OCI-LY7 (cell line): ENCODE data around the gene TAOK2. TPM values are rescaled to one million over a fixed set of nuclear protein-coding genes. Genes with fewer than 3 reads are reported as not detected.
A peak's percentile ranks its signal among the peaks of the same experiment; 100 is the strongest.

Experiments used
- Bru-seq: library from RNA; stranded (reverse); fragments of 400-500 nt; gene quantifications from one replicate; lab custom pipeline; 2021; lab: Mats Ljungman, UMichigan
- BruChase-seq, 2 experiments: library from RNA; stranded (reverse); fragments of 400-500 nt; gene quantifications; one replicate each; lab custom pipeline; 2021; lab: Mats Ljungman, UMichigan
- BruUV-seq: library from RNA; stranded (reverse); fragments of 400-500 nt; replicated peaks from 2 replicates; lab custom pipeline; 2021; lab: Mats Ljungman, UMichigan
- CTCF ChIA-PET: fragments of 300-600 bp; sonication (Branson Sonifier 250); formaldehyde crosslinking; loops from one replicate; lab custom pipeline; 2022; ENCODE audit warnings: antibody characterized with exemption; ENCODE audit not compliant: unreplicated experiment; lab: Charles Lee
- POLR2A ChIA-PET: fragments of 300-600 bp; sonication (Branson Sonifier 250); formaldehyde crosslinking; loops from one replicate; lab custom pipeline; 2022; ENCODE audit warnings: antibody characterized with exemption; lab: Charles Lee
- DNase-seq: peaks from one replicate; pipeline ENCODE4 v3.0.0-alpha.2; 2015; ENCODE audit warnings: low spot score
- H2AFZ ChIP-seq: fragments of 200-600 bp; sonication (generic), shearing (Covaris generic); 2 replicates; pipeline ENCODE4 v1.6.1; 2014; ENCODE audit warnings: mild to moderate bottlenecking, antibody characterized with exemption, low read length, moderate library complexity
- H3K27ac ChIP-seq: fragments of 200-600 bp; sonication (generic); 2 replicates; pipeline ENCODE4 v1.5.1; 2014; ENCODE audit warnings: mixed run types, low read depth, mild to moderate bottlenecking, moderate library complexity, low read length, inconsistent platforms; ENCODE audit not compliant: poor library complexity, severe bottlenecking
- H3K36me3 ChIP-seq: fragments of 200-600 bp; sonication (generic); 2 replicates; pipeline ENCODE4 v1.6.1; 2014; ENCODE audit warnings: mild to moderate bottlenecking, antibody characterized with exemption, low read length, moderate library complexity, mixed read lengths; ENCODE audit not compliant: insufficient read depth
- H3K4me1 ChIP-seq: fragments of 200-600 bp; sonication (generic); 2 replicates; pipeline ENCODE4 v1.5.1; 2014; ENCODE audit warnings: mild to moderate bottlenecking, low read length; ENCODE audit not compliant: insufficient read depth, poor library complexity, severe bottlenecking
- H3K4me2 ChIP-seq: fragments of 200-600 bp; sonication (generic); 2 replicates; pipeline ENCODE4 v1.6.1; 2014; ENCODE audit warnings: mild to moderate bottlenecking, low read length
- H3K4me3 ChIP-seq: fragments of 200-600 bp; sonication (generic); 2 replicates; pipeline ENCODE4 v1.5.1; 2014; ENCODE audit warnings: mild to moderate bottlenecking, low read depth, low read length; ENCODE audit not compliant: poor library complexity, severe bottlenecking
- H3K79me2 ChIP-seq: fragments of 200-600 bp; sonication (generic); 2 replicates; pipeline ENCODE4 v1.6.1; 2016; ENCODE audit warnings: low read depth, mild to moderate bottlenecking, low read length, moderate library complexity, mixed read lengths; ENCODE audit not compliant: insufficient read depth
- H3K9me2 ChIP-seq: fragments of 200-600 bp; sonication (generic); 2 replicates; pipeline ENCODE4 v1.6.1; 2016; ENCODE audit warnings: mild to moderate bottlenecking, low read length, mixed read lengths; ENCODE audit not compliant: insufficient read depth
- H3K9me3 ChIP-seq: fragments of 200-600 bp; sonication (generic); 2 replicates; pipeline ENCODE4 v1.6.1; 2014; ENCODE audit warnings: mild to moderate bottlenecking, mixed run types, low read length, mixed read lengths
- H4K20me1 ChIP-seq: fragments of 200-600 bp; sonication (generic); 2 replicates; pipeline ENCODE4 v1.6.1; 2014; ENCODE audit warnings: mild to moderate bottlenecking, antibody characterized with exemption, low read length, moderate library complexity, mixed read lengths; ENCODE audit not compliant: insufficient read depth
- EZH2phosphoT487 ChIP-seq: fragments of 200-600 bp; sonication (generic); IDR thresholded peaks from 2 replicates; pipeline ENCODE4 v1.6.1; 2018; ENCODE audit warnings: low read depth, borderline replicate concordance, mild to moderate bottlenecking, mixed run types, antibody characterized with exemption, low read length, moderate library complexity, mixed read lengths
- intact Hi-C: fragments of 100-400 bp; cut with micrococcal nuclease; formaldehyde crosslinking; loops from one replicate; pipeline ENCODE4 v1.10.0; 2022; ENCODE audit not compliant: unreplicated experiment
- long read RNA-seq: library from polyadenylated mRNA; stranded (forward); transcript quantifications from one replicate; pipeline ENCODE4 v2.0.0, GENCODE V29; 2022
- total RNA-seq, 2 experiments: library from RNA; depleted of rRNA in 1 of 2; stranded (reverse); fragments of >200 nt in 1 of 2; shearing (Covaris generic) in 1 of 2; gene quantifications; 2 replicates each; pipeline ENCODE4 v1.2.3, GENCODE V29; 2014 to 2022
- TF ChIP-seq, protein P1 (sequence below): fragments of 200-600 bp; sonication (generic); conservative IDR thresholded peaks from 2 replicates; pipeline ENCODE4 v1.5.1; 2014; ENCODE audit warnings: mild to moderate bottlenecking, antibody characterized with exemption, low read length, moderate library complexity, mixed read lengths

Gene TAOK2
- total RNA-seq (2014; rRNA removed; shearing (Covaris generic)) (31.7 and 33.3 TPM in 2 replicates), total RNA-seq (2022) (45.0 and 46.8 TPM in 2 replicates), Bru-seq, nascent RNA (percentile 63 among the genes with signal in this experiment), BruChase-seq, experiment 1, labeled RNA remaining after a 6-hour chase (percentile 75 among the genes with signal in this experiment), BruChase-seq, experiment 2, labeled RNA remaining after a 2-hour chase (percentile 78 among the genes with signal in this experiment)
- long read RNA-seq, full-length matches to known transcripts: 3 of 9 reads
- long read RNA-seq, partial matches to known transcripts: 1 of 9 reads
- long read RNA-seq, other reads (novel, unspliced or antisense): 5 of 9 reads

DNA sequence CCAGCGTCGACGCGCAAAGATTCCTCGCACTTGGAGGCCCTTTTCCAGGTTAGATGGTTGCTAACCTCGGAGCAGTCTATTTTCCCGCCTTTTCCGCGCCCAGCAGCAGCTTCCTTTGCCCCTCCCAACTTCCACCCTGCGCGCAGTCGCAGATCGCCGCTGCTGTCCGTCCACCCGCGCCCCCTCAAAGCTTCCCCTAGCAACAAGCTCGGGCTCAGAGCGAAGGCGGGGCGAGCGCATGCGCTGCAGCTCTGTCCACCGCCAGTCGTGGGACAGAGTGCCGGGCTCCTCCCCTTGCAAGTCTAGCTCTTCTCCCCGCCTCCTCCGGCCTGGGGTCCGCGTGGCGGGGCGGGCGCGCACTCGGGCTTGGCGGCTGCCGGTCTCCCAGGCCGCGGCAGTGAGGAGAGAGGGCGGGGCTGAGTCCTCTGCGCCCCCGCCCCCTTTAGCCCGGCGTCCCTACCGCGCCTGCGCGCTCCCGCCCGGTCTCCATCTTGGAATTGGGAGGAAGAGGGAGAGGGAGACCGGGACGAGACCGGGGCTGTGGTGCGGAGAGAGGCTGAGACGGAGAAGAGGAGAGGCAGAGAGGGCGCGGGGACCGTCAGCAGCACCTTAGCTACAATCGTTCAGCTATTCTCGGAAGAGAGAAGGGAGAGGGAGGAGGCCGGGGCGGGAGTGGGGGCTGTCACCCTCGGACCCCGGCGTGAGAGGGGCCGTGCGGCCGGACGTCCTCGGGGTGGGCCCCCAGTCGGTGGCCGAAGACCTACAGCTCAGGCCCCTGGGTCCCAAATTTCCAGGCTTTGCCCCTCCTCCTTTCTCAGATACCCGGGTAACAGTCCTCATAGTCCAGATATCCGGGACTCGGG, at the start of gene TAOK2:
TAOK2 (plus strand) TSS at position 485 of the 863 bp plus-strand sequence. CDS start 3,905 bp downstream, outside the sequence.
- intact Hi-C loops: loop anchor here (1.0 to 5.0 kb wide), 3 partner anchors 23 to 156 kb away; partner anchors contain the start of genes INO80E, KCTD13 and PAGR1
- H3K36me3 ChIP-seq: peaks cover 41% of the 10 kb centered on the region
- H2AFZ ChIP-seq: peak within 1 kb of the TSS; percentile 75; the same call in 1 of the 2 replicates
- peak within 1 kb of the TSS; percentile 99 for H3K4me3 ChIP-seq
- ChIA-PET POLR2A (interaction anchor here (0.5 to 3.8 kb wide), 22 partner anchors 8 to 210 kb away, joined by 3 to 56 read pairs (median 3); partner anchors contain the start of genes ALDOA, CORO1A, HIRIP3 and KCTD13), CTCF (interaction anchor here (0.5 to 1.1 kb wide), 7 partner anchors 11 to 273 kb away, joined by 3 to 6 read pairs (median 3); no protein-coding TSS in a partner anchor)
- no peaks in the 10 kb centered on the region for H3K9me2 ChIP-seq
- H3K27ac ChIP-seq: peak within 1 kb of the TSS; percentile 69
- no peaks in the 10 kb centered on the region for H3K9me3 ChIP-seq
- H4K20me1 ChIP-seq: 0 out of 2 replicates have a peak, but pooled peaks cover 12% of the 10 kb centered on the region
- BruUV-seq: TSS peak; percentile 77
- H3K79me2 ChIP-seq: peaks cover 34% of the 10 kb centered on the region
- peak; percentile 99 for DNase-seq
- TF ChIP-seq EZH2phosphoT487: no peak
- TF ChIP-seq, protein P1, sequence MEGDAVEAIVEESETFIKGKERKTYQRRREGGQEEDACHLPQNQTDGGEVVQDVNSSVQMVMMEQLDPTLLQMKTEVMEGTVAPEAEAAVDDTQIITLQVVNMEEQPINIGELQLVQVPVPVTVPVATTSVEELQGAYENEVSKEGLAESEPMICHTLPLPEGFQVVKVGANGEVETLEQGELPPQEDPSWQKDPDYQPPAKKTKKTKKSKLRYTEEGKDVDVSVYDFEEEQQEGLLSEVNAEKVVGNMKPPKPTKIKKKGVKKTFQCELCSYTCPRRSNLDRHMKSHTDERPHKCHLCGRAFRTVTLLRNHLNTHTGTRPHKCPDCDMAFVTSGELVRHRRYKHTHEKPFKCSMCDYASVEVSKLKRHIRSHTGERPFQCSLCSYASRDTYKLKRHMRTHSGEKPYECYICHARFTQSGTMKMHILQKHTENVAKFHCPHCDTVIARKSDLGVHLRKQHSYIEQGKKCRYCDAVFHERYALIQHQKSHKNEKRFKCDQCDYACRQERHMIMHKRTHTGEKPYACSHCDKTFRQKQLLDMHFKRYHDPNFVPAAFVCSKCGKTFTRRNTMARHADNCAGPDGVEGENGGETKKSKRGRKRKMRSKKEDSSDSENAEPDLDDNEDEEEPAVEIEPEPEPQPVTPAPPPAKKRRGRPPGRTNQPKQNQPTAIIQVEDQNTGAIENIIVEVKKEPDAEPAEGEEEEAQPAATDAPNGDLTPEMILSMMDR: no peak
- H3K4me2 ChIP-seq: peak within 1 kb of the TSS; percentile 100
- peaks cover 34% of the 10 kb centered on the region for H3K4me1 ChIP-seq

DNA sequence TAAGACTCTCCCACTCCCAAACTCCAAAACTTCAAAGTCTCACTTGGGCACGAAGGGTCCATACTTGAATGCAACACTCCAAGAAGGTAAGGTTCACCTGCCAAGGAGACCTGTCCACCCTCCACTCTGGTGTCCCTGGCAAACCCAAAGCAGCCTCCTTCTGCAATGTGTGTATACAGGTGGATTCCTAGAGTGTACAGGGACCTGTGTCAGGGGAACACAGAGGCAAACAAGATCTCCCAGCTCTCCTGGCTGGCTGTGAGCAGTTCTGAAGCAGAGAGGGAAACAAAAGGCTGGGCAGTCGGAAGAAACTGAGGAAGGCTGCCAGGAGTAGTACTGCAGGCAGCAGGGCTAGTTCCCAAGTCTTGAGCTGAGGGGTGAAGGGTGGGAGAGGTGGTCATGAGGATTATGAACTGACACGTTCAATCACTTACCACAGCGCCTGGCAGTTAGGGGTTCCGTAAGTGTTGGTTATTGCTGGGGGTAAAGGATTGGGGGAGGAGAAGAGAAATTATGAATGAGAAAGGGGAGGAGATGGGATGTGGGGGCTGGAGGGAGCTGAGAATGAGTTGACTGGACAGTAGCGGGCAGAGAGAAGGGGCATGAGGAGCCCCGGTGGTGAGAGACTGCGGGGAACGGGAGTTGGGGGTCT, 48.4 kb upstream of the TAOK2 start:
- Histone ChIP-seq H3K4me1 (peaks cover 25% of the 10 kb centered on the region), H3K27ac (no peak overlapping the region), H2AFZ (peak overlapping the region; percentile 59; the same call in 1 of the 2 replicates), H3K4me2 (peak overlapping the region; percentile 96), H4K20me1 (peaks cover 13% of the 10 kb centered on the region; the same call in 1 of the 2 replicates), H3K79me2 (peaks cover 15% of the 10 kb centered on the region; the same call in 1 of the 2 replicates), H3K9me3 (no peaks in the 10 kb centered on the region), H3K9me2 (no peaks in the 10 kb centered on the region), H3K4me3 (peak overlapping the region; percentile 91), H3K36me3 (peaks cover 25% of the 10 kb centered on the region; the same call in 1 of the 2 replicates)
- TF ChIP-seq, protein P1: no peak
- TF ChIP-seq EZH2phosphoT487: no peak
- no peak for DNase-seq
- POLR2A ChIA-PET: interaction anchor here (0.7 to 2.8 kb wide), 9 partner anchors 8 to 80 kb away, joined by 3 to 17 read pairs (median 7); partner anchors contain the start of genes HIRIP3, TAOK2 and TMEM219
- CTCF ChIA-PET: no interaction called here
- no TSS peak for BruUV-seq
- intact Hi-C loops: no loop called here
